ENCODE results near the gene PTPRR. TPM values are rescaled to one million over a fixed set of nuclear protein-coding genes. Genes with fewer than 3 reads are reported as not detected.

The PTPRR gene
- total RNA-seq, 1 experiment from 2014 or later = 0.46 TPM

GRCh38 chr12:70826156-70826555 is 94.4 kb downstream of the PTPRR start (continued):
- no peak for TF ChIP-seq ZNF416 (CRISPR knock-in tag; IDR thresholded peaks at IDR 0.05)
- TF ChIP-seq ZNF317 (CRISPR knock-in tag; IDR thresholded peaks at IDR 0.05; ENCODE audit: borderline replicate concordance, low read depth) = no peak
- no peak for TF ChIP-seq ARID4B (CRISPR knock-in tag; IDR thresholded peaks at IDR 0.05; ENCODE audit: borderline replicate concordance)
- no peak for TF ChIP-seq MYBL2 (CRISPR knock-in tag; IDR thresholded peaks at IDR 0.05)
- no peak for TF ChIP-seq ZNF532 (CRISPR knock-in tag; IDR thresholded peaks at IDR 0.05; ENCODE audit: borderline replicate concordance)
- no peak for TF ChIP-seq FOXJ3 (CRISPR knock-in tag; IDR thresholded peaks at IDR 0.05; ENCODE audit: borderline replicate concordance)
- no peak for TF ChIP-seq NFATC4 (CRISPR knock-in tag; IDR thresholded peaks at IDR 0.05)

GRCh38 chr12:70824511-70824910 is 96.0 kb downstream of the PTPRR start:
- no peak overlapping the region for H3K4me3 Mint-ChIP-seq
- peaks cover 8% of the 10 kb centered on the region for H3K9me3 Mint-ChIP-seq
- DNase-seq (ENCODE audit: low spot score) (no peak), ATAC-seq (no peak)
- H3K36me3 Mint-ChIP-seq = 0 out of 2 replicates have a peak, but pooled peaks cover 3% of the 10 kb centered on the region
- H3K4me1 Mint-ChIP-seq = peaks cover 13% of the 10 kb centered on the region
- no peaks in the 10 kb centered on the region; the same call in 1 of the 2 replicates for H3K27me3 Mint-ChIP-seq (ENCODE audit: low read depth)
- POLR2A ChIA-PET = no interaction called here
- no peak overlapping the region for H3K27ac Mint-ChIP-seq
- CTCF ChIA-PET = no interaction called here
- TF ChIP-seq ZNF532 (CRISPR knock-in tag; IDR thresholded peaks at IDR 0.05; ENCODE audit: borderline replicate concordance) = no peak
- TF ChIP-seq SOX15 (CRISPR knock-in tag; IDR thresholded peaks at IDR 0.05) = no peak
- TF ChIP-seq ETV6 (CRISPR knock-in tag; IDR thresholded peaks at IDR 0.05) = no peak
- no peak for TF ChIP-seq ZNF138 (CRISPR knock-in tag; conservative IDR thresholded peaks at IDR 0.05)
- TF ChIP-seq TEAD4 (CRISPR knock-in tag; IDR thresholded peaks at IDR 0.05) = no peak
- no peak for TF ChIP-seq EMX1 (CRISPR knock-in tag; IDR thresholded peaks at IDR 0.05)
- no peak for TF ChIP-seq FOXP4 (CRISPR knock-in tag; IDR thresholded peaks at IDR 0.05)
- no peak for TF ChIP-seq ELF4 (CRISPR knock-in tag; IDR thresholded peaks at IDR 0.05; ENCODE audit: low read depth)
- TF ChIP-seq JUN (CRISPR knock-in tag; IDR thresholded peaks at IDR 0.05) = no peak
- no peak for TF ChIP-seq FOXK1 (CRISPR knock-in tag; IDR thresholded peaks at IDR 0.05)
- no peak for TF ChIP-seq ZNF416 (CRISPR knock-in tag; IDR thresholded peaks at IDR 0.05)
- no peak for TF ChIP-seq TEAD1 (CRISPR knock-in tag; IDR thresholded peaks at IDR 0.05)
- TF ChIP-seq CDX4 (CRISPR knock-in tag; IDR thresholded peaks at IDR 0.05; ENCODE audit: borderline replicate concordance) = no peak
- TF ChIP-seq ZNF512 (CRISPR knock-in tag; IDR thresholded peaks at IDR 0.05; ENCODE audit: borderline replicate concordance) = no peak
- no peak for TF ChIP-seq GABPB1 (CRISPR knock-in tag; IDR thresholded peaks at IDR 0.05)

Measured in WTC11 (cell line).